Epithelial cell of proximal tubule (primary cell): ENCODE results near the gene MARCHF10. TPM values are rescaled to one million over a fixed set of nuclear protein-coding genes. Genes with fewer than 3 reads are reported as not detected.

Experiments used
- DNase-seq: peaks from one replicate; pipeline ENCODE4 v3.0.0-alpha.2; 2011; ENCODE audit warnings: low read depth
- H3K4me3 ChIP-seq: 2 replicates; pipeline ENCODE4 v1.5.1; 2011; ENCODE audit warnings: low read depth, mild to moderate bottlenecking, low read length
- CTCF ChIP-seq: conservative IDR thresholded peaks from 2 replicates; pipeline ENCODE4 v1.5.1; 2012; ENCODE audit warnings: low read depth, mild to moderate bottlenecking, low read length
- total RNA-seq: library from RNA; depleted of rRNA; stranded (reverse); fragments of >200 nt; gene quantifications from 2 replicates; pipeline ENCODE4 v1.2.3, GENCODE V29; 2015

Gene MARCHF10
- total RNA-seq, 1 donor from 2014 or later = 4.8 TPM

DNA sequence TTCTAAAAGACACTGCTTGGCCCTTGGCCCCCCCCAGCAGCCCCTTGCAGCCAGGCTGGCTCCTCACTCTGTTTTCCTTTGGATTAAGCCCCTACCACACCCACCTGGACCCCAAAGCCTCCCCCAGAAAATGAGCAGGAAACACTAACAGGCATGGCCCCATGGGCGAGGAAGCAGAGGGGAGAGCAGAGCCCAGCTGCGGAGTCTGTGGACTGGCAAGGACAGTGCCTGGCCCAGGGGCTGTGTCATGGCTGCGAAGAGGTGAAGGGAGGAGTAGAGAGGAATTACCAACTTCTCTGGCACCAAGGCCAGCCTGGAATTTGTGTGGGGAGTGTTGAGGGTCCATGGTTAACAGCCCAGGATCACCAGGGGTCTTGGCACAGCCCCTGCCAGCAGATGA, 133.3 kb downstream of the MARCHF10 start:
- TF ChIP-seq CTCF = no peak
- DNase-seq = no peak
- no peak overlapping the region for H3K4me3 ChIP-seq

DNA sequence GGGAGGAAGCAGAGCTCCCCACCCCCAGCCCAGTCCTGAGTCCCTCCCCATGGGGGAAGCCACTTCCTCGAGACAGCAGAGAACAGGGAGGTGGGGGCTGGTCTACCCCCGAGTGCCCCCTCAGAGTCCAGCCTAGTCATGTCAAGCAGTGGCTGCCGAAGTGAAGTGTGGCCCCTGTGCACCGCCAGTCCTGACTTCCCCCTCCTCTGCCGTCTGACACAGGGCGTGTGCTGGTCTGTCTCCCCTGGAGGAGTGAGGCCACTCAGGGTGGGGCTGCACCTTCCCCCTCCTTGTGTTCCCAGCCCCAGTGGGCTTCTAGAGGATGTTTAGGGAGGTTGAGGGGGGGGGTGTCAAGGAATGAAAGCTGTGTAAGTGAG, 133.8 kb downstream of the MARCHF10 start:
- TF ChIP-seq CTCF = no peak
- no peak for DNase-seq
- H3K4me3 ChIP-seq = no peak overlapping the region

- H3K4me3 ChIP-seq = no peak overlapping the region
- DNase-seq = no peak
- TF ChIP-seq CTCF = no peak
Measured at GRCh38 chr17:62673614-62674362, 134.3 kb downstream of the MARCHF10 start.

GRCh38 chr17:62672957-62673356, 135.2 kb downstream of the MARCHF10 start:
- DNase-seq = no peak
- TF ChIP-seq CTCF = no peak
- no peak overlapping the region for H3K4me3 ChIP-seq

DNA sequence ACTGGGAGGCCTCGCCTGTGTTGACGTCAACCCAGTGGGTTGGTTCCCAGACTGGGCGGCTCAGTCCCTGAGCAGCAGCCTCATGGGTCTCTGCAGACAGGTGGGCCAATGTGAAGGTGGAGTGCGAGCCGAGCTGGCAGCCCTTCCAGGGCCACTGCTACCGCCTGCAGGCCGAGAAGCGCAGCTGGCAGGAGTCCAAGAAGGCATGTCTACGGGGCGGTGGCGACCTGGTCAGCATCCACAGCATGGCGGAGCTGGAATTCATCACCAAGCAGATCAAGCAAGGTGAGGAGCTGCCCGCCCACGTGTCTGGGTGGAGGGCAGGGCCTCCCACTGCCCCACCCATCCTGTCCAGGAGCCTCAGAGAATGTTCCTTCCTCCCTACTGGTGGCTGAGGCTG, 136.6 kb downstream of the MARCHF10 start:
- H3K4me3 ChIP-seq = no peak overlapping the region
- DNase-seq = no peak

GRCh38 chr17:62670202-62670821, 137.8 kb downstream of the MARCHF10 start:
- no peak for DNase-seq
- no peak overlapping the region for H3K4me3 ChIP-seq

More for the DNA sequence above, 136.6 kb downstream of the MARCHF10 start:
- no peak for TF ChIP-seq CTCF

More at GRCh38 chr17:62670202-62670821, 137.8 kb downstream of the MARCHF10 start:
- TF ChIP-seq CTCF = no peak
